Stimulated activated naive CD4-positive, alpha-beta T cell treated with Interleukin-2 at 50 U/mL for 16 hours (primary cell): Measurements from ENCODE around the gene AGBL5.
"Not testable (repeated sequence)": the region's sequence is repeated elsewhere in the genome, so short reads cannot be mapped to it uniquely, and the experiment has no call there.

ENCODE experiments used
- DNase-seq: peaks from one replicate; lab custom pipeline; 2025; lab: John Stamatoyannopoulos, UW

The AGBL5 gene

GRCh38 chr2:27051902-27052645 is 606 bp downstream of the AGBL5 start:
- DNase-seq = no peak

- DNase-seq = no peak
Observed at GRCh38 chr2:27053321-27053720, 1.9 kb downstream of the AGBL5 start.

GRCh38 chr2:27053776-27054175 is 2.3 kb downstream of the AGBL5 start:
- DNase-seq = no peak

GRCh38 chr2:27054721-27055120 is 3.3 kb downstream of the AGBL5 start:
- no peak for DNase-seq

- no peak for DNase-seq
Observed at GRCh38 chr2:27057184-27057583, 5.7 kb downstream of the AGBL5 start.

GRCh38 chr2:27058210-27058609 is 6.7 kb downstream of the AGBL5 start:
- no peak for DNase-seq

- no peak for DNase-seq
Observed at GRCh38 chr2:27059141-27059820, 7.8 kb downstream of the AGBL5 start.

- no peak for DNase-seq
Observed at GRCh38 chr2:27060323-27060722, 8.9 kb downstream of the AGBL5 start.

- no peak for DNase-seq
Observed at GRCh38 chr2:27065128-27065527, 13.7 kb downstream of the AGBL5 start.

- no peak for DNase-seq
Observed at GRCh38 chr2:27067385-27067784, 15.9 kb downstream of the AGBL5 start.

GRCh38 chr2:27069436-27069835 is 18.0 kb downstream of the AGBL5 start:
- no peak for DNase-seq

GRCh38 chr2:27069961-27070618 is 18.6 kb downstream of the AGBL5 start:
- DNase-seq = no peak

GRCh38 chr2:27070653-27071276 is 19.3 kb downstream of the AGBL5 start:
- DNase-seq = no peak

- DNase-seq = peak; percentile 88
Observed at GRCh38 chr2:27071277-27071989, 20.0 kb downstream of the AGBL5 start, which contains the start of gene OST4. Gene OST4, minus strand, starts transcription at chr2:27071654.

GRCh38 chr2:27071990-27072830 is 20.7 kb downstream of the AGBL5 start:
- DNase-seq = no peak

- DNase-seq = no peak
Observed at GRCh38 chr2:27072920-27073319, 21.5 kb downstream of the AGBL5 start.

- no peak for DNase-seq
Observed at GRCh38 chr2:27073782-27074181, 22.3 kb downstream of the AGBL5 start.

- DNase-seq = peak; percentile 3
Observed at GRCh38 chr2:27074738-27075565, 23.5 kb downstream of the AGBL5 start.

- DNase-seq = not testable (repeated sequence)
Observed at GRCh38 chr2:27075566-27075871, 24.1 kb downstream of the AGBL5 start.

- no peak for DNase-seq
Observed at GRCh38 chr2:27076323-27076722, 24.9 kb downstream of the AGBL5 start.
